Uterus (tissue), 4 donors: ENCODE results near the gene EVPL. TPM values are rescaled to one million over a fixed set of nuclear protein-coding genes. Genes with fewer than 3 reads are reported as not detected.

Experiments
- DNase-seq, 2 donors: peaks; one replicate each; pipeline ENCODE4 v3.0.0-alpha.2; 2019 to 2020
- H3K27ac ChIP-seq, 2 donors: fragments of 200-600 bp; sonication (generic); 1 replicate in 1 of 2; 2 replicates in 1 of 2; pipeline ENCODE4 v1.5.1; 2016 to 2018
- H3K27me3 ChIP-seq, 2 donors: fragments of 200-600 bp; sonication (generic); one replicate each; pipeline ENCODE4 v1.5.1; 2018 to 2019; ENCODE audit warnings: control low read depth in 1 of 2
- H3K36me3 ChIP-seq, 2 donors: fragments of 200-600 bp; sonication (generic); one replicate each; pipeline ENCODE4 v1.5.1; 2019; ENCODE audit warnings: control low read depth in 1 of 2
- H3K4me1 ChIP-seq, 2 donors: fragments of 200-600 bp; sonication (generic); one replicate each; pipeline ENCODE4 v1.5.1; 2018 to 2019; ENCODE audit warnings: control low read depth in 1 of 2
- H3K4me3 ChIP-seq, 2 donors: fragments of 200-600 bp; sonication (generic); 1 replicate in 1 of 2; 2 replicates in 1 of 2; pipeline ENCODE4 v1.5.1; 2018 to 2019; ENCODE audit warnings: mild to moderate bottlenecking in 1 of 2
- H3K9me3 ChIP-seq, 2 donors: fragments of 200-600 bp; sonication (generic); one replicate each; pipeline ENCODE4 v1.5.1; 2019; ENCODE audit warnings: control low read depth in 1 of 2
- CTCF ChIP-seq, 4 experiments: fragments of 200-600 bp in 2 of 4; fragments of 450-650 bp in 2 of 4; sonication (generic) in 2 of 4; IDR thresholded peaks; one replicate each; pipeline ENCODE4 v1.5.1; 2016 to 2019; ENCODE audit warnings: antibody characterized with exemption in 4 of 4, mild to moderate bottlenecking in 2 of 4, moderate library complexity in 1 of 4
- POLR2A ChIP-seq, 2 donors: fragments of 450-650 bp; IDR thresholded peaks; one replicate each; pipeline ENCODE4 v1.6.1; 2016; ENCODE audit warnings: antibody characterized with exemption in 2 of 2, mild to moderate bottlenecking in 1 of 2, moderate library complexity in 1 of 2
- intact Hi-C: fragments of 100-400 bp; cut with DNase I; formaldehyde crosslinking; loops from one replicate; pipeline ENCODE4 v1.15.1; 2023; ENCODE audit warnings: low total_unique reads
- total RNA-seq, 4 donors: library from RNA; depleted of rRNA in 3 of 4; stranded (reverse); fragments of >200 nt in 3 of 4; gene quantifications; one replicate each; pipeline versions ENCODE4 v1.1.0 to v1.2.4, GENCODE V29; 2014 to 2023
- donor health status: DM: yes; HTN: yes; CAD: no.

EVPL gene
- total RNA-seq, 4 donors from 2014 or later, result 0.59 to 3.7 (median 2.8) TPM

DNA sequence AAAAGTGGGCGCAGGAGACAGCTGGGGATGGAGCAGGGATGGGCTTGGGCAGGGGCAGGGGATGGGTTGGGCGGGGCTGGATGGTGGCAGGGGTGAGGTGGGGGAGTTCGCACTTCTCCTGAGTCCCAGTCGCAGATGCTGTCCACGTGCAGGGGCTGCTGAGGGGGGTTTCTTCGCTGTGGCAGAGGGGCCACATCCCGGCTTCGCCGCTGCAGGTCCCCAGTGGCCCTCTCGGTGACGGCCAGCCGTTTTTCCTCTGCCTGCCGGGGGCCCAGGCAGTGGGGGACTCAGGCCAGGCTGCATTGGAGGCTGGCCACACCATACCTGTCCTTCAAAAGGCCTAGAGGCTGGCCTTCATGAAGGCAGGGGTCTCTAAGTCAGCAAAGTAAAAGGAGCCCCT lies 8.3 kb downstream of the EVPL start:
- no peak for DNase-seq
- Histone ChIP-seq H3K36me3 (no peaks in the 10 kb centered on the region), H3K27ac (no peak overlapping the region), H3K27me3 (no peaks in the 10 kb centered on the region), H3K4me1 (no peaks in the 10 kb centered on the region), H3K4me3 (no peak overlapping the region), H3K9me3 (no peaks in the 10 kb centered on the region)
- intact Hi-C loops, result no loop called here
- no peak for TF ChIP-seq CTCF (IDR thresholded peaks at IDR 0.05)
- no peak for TF ChIP-seq POLR2A (IDR thresholded peaks at IDR 0.05)

- no peak for DNase-seq
- intact Hi-C loops, result no loop called here
- TF ChIP-seq POLR2A (IDR thresholded peaks at IDR 0.05), result no peak
- no peaks in the 10 kb centered on the region for H3K4me1 ChIP-seq
- no peaks in the 10 kb centered on the region for H3K9me3 ChIP-seq
- no peaks in the 10 kb centered on the region for H3K27me3 ChIP-seq
- H3K36me3 ChIP-seq, result no peaks in the 10 kb centered on the region
- H3K27ac ChIP-seq, result no peak overlapping the region
- H3K4me3 ChIP-seq, result no peak overlapping the region
These were observed 8.8 kb downstream of the EVPL start for GRCh38 chr17:76018340-76018680.

GRCh38 chr17:76017481-76018339 lies 9.4 kb downstream of the EVPL start:
- DNase-seq, result no peak
- no peak overlapping the region for H3K4me3 ChIP-seq
- intact Hi-C loops, result no loop called here
- H3K27ac ChIP-seq, result no peak overlapping the region
- H3K36me3 ChIP-seq, result no peaks in the 10 kb centered on the region
- no peaks in the 10 kb centered on the region for H3K4me1 ChIP-seq
- H3K9me3 ChIP-seq, result no peaks in the 10 kb centered on the region
- no peaks in the 10 kb centered on the region for H3K27me3 ChIP-seq
- TF ChIP-seq CTCF (IDR thresholded peaks at IDR 0.05), result no peak
- no peak for TF ChIP-seq POLR2A (IDR thresholded peaks at IDR 0.05)

- no peak overlapping the region for H3K27ac ChIP-seq
- no peak for TF ChIP-seq POLR2A (IDR thresholded peaks at IDR 0.05)
- TF ChIP-seq CTCF (IDR thresholded peaks at IDR 0.05), result no peak
- no peak for DNase-seq
- no peaks in the 10 kb centered on the region for H3K27me3 ChIP-seq
- H3K9me3 ChIP-seq, result no peaks in the 10 kb centered on the region
- no peaks in the 10 kb centered on the region for H3K36me3 ChIP-seq
- intact Hi-C loops, result no loop called here
- no peak overlapping the region for H3K4me3 ChIP-seq
- H3K4me1 ChIP-seq, result no peaks in the 10 kb centered on the region
These were observed 12.2 kb downstream of the EVPL start for GRCh38 chr17:76014925-76015261.

- Histone ChIP-seq H3K4me1 (no peaks in the 10 kb centered on the region), H3K27me3 (no peaks in the 10 kb centered on the region), H3K9me3 (no peaks in the 10 kb centered on the region), H3K36me3 (no peaks in the 10 kb centered on the region), H3K4me3 (no peak overlapping the region), H3K27ac (no peak overlapping the region)
- TF ChIP-seq CTCF (IDR thresholded peaks at IDR 0.05) (peak; percentile 88 to 94 (median 93)), POLR2A (IDR thresholded peaks at IDR 0.05) (no peak)
- intact Hi-C loops, result no loop called here
- peak; percentile 60 to 66 for DNase-seq
These were observed 12.8 kb downstream of the EVPL start for GRCh38 chr17:76014100-76014924.
